ENCODE results near the gene ANKMY1. TPM values are rescaled to one million over a fixed set of nuclear protein-coding genes. Genes with fewer than 3 reads are reported as not detected.

The ANKMY1 gene
- total and polyA plus RNA-seq, 2 of the 13 experiments (the other 11 are each of a cell fraction or from before 2014, with no cell fraction given), result 11.7 to 18.8 TPM

GRCh38 chr2:240513549-240514287 lies 44.1 kb downstream of the ANKMY1 start (continued):
- TF ChIP-seq BORCS8-MEF2B (CRISPR knock-in tag; IDR thresholded peaks at IDR 0.05) (no peak), ELF3 (CRISPR knock-in tag; IDR thresholded peaks at IDR 0.05) (peak; percentile 38; the same call in 1 of the 2 replicates), PRPF4 (IDR thresholded peaks at IDR 0.05; ENCODE audit: low read depth, low read length, poor library complexity, severe bottlenecking) (no peak), ZBTB25 (CRISPR knock-in tag; IDR thresholded peaks at IDR 0.05) (0 out of 2 replicates have a peak, but pooled peaks have one; percentile 36), CC2D1A (CRISPR knock-in tag; IDR thresholded peaks at IDR 0.05) (no peak), FIP1L1 (IDR thresholded peaks at IDR 0.05; ENCODE audit: borderline replicate concordance, insufficient read depth, low read depth, low read length) (no peak), ZZZ3 (CRISPR knock-in tag; IDR thresholded peaks at IDR 0.05; ENCODE audit: borderline replicate concordance) (no peak), HMG20B (CRISPR knock-in tag; conservative IDR thresholded peaks at IDR 0.05) (0 out of 2 replicates have a peak, but pooled peaks have one; percentile 31), GATA4 (IDR thresholded peaks at IDR 0.05; ENCODE audit: borderline replicate concordance, low read depth) (no peak), PREB (CRISPR knock-in tag; IDR thresholded peaks at IDR 0.05) (no peak), MXD1 (CRISPR knock-in tag; IDR thresholded peaks at IDR 0.05) (no peak), ZBTB14 (CRISPR knock-in tag; IDR thresholded peaks at IDR 0.05) (no peak), EEA1 (CRISPR knock-in tag; IDR thresholded peaks at IDR 0.05; ENCODE audit: borderline replicate concordance) (no peak), ARHGAP35 (CRISPR knock-in tag; IDR thresholded peaks at IDR 0.05; ENCODE audit: borderline replicate concordance) (no peak), ARNT (IDR thresholded peaks at IDR 0.05) (no peak), ZNF710 (CRISPR knock-in tag; IDR thresholded peaks at IDR 0.05; ENCODE audit: borderline replicate concordance) (no peak), SP4 (CRISPR knock-in tag; IDR thresholded peaks at IDR 0.05) (no peak), ZBTB2 (CRISPR knock-in tag; IDR thresholded peaks at IDR 0.05; ENCODE audit: low read depth) (no peak), KDM4B (CRISPR knock-in tag; IDR thresholded peaks at IDR 0.05) (0 out of 2 replicates have a peak, but pooled peaks have one; percentile 55), BRD4 (CRISPR knock-in tag; IDR thresholded peaks at IDR 0.05) (no peak), HNF4G (IDR thresholded peaks at IDR 0.05; ENCODE audit: borderline replicate concordance, low read depth, low read length) (no peak), HNF4G (CRISPR knock-in tag; IDR thresholded peaks at IDR 0.05; ENCODE audit: borderline replicate concordance, low read depth) (peak; percentile 50; the same call in 1 of the 2 replicates)

All from HepG2 (cell line).